Neural cell (in vitro differentiated cells): Measurements from ENCODE around the gene HDAC4. TPM values are rescaled to one million over a fixed set of nuclear protein-coding genes. Genes with fewer than 3 reads are reported as not detected.

ENCODE experiments used
- H2AFZ ChIP-seq: fragments of 200-600, 300-800 bp; sonication (generic), shearing (Covaris generic); 2 replicates; pipeline ENCODE4 v1.6.0; 2014; ENCODE audit warnings: low read depth, mild to moderate bottlenecking, antibody characterized with exemption, low read length, moderate library complexity
- H3F3A ChIP-seq: fragments of 200-600 bp; shearing (Covaris generic); 2 replicates; pipeline ENCODE4 v1.6.1; 2016; ENCODE audit warnings: mild to moderate bottlenecking, moderate library complexity, mixed read lengths, antibody characterized with exemption, low read length; ENCODE audit not compliant: insufficient read depth, poor library complexity, severe bottlenecking
- H3K27ac ChIP-seq: fragments of 200-600, 300-800 bp; sonication (generic), shearing (Covaris generic); 2 replicates; pipeline ENCODE4 v1.5.1; 2014; ENCODE audit warnings: mild to moderate bottlenecking, low read length, moderate library complexity
- H3K27me3 ChIP-seq: fragments of 300-800, 200-600 bp; sonication (generic), shearing (Covaris generic); 2 replicates; pipeline ENCODE4 v1.6.0; 2014; ENCODE audit warnings: mild to moderate bottlenecking, low read depth, low read length, moderate library complexity; ENCODE audit not compliant: insufficient read depth
- H3K36me3 ChIP-seq: fragments of 300-800, 200-600 bp; sonication (generic), shearing (Covaris generic); 2 replicates; pipeline ENCODE4 v1.5.1; 2014; ENCODE audit warnings: mild to moderate bottlenecking, antibody characterized with exemption, low read length, moderate library complexity; ENCODE audit not compliant: insufficient read depth
- H3K4me2 ChIP-seq: fragments of 300-800, 200-600 bp; sonication (generic), shearing (Covaris generic); 2 replicates; pipeline ENCODE4 v1.6.0; 2014; ENCODE audit warnings: mild to moderate bottlenecking, low read length
- H3K4me3 ChIP-seq: fragments of 300-800, 200-600 bp; sonication (generic), shearing (Covaris generic); 2 replicates; pipeline ENCODE4 v1.5.1; 2014; ENCODE audit warnings: mild to moderate bottlenecking, low read length, moderate library complexity
- H3K79me2 ChIP-seq: fragments of 200-600 bp; shearing (Covaris generic); replicated peaks from 2 replicates; pipeline ENCODE4 v1.6.0; 2014; ENCODE audit warnings: mild to moderate bottlenecking, low read length, moderate library complexity; ENCODE audit not compliant: insufficient read depth
- H3K9ac ChIP-seq: fragments of 300-800, 200-600 bp; sonication (generic), shearing (Covaris generic); 2 replicates; pipeline ENCODE4 v1.6.1; 2016; ENCODE audit warnings: mild to moderate bottlenecking, low read length, mixed read lengths
- H3K9me2 ChIP-seq: fragments of 200-600 bp; shearing (Covaris generic); 2 replicates; pipeline ENCODE4 v1.6.1; 2016; ENCODE audit warnings: mild to moderate bottlenecking, low read length, mixed read lengths; ENCODE audit not compliant: insufficient read depth
- H3K9me3 ChIP-seq: fragments of 200-600, 300-800 bp; sonication (generic), shearing (Covaris generic); 2 replicates; pipeline ENCODE4 v1.6.1; 2016; ENCODE audit warnings: mild to moderate bottlenecking, mixed run types, low read length, moderate library complexity, mixed read lengths
- H4K20me1 ChIP-seq: fragments of 200-600 bp; shearing (Covaris generic); 2 replicates; pipeline ENCODE4 v1.6.1; 2016; ENCODE audit warnings: mild to moderate bottlenecking, mixed run types; ENCODE audit not compliant: insufficient read depth
- CTCF ChIP-seq: fragments of 450-650 bp; IDR thresholded peaks from 2 replicates; pipeline ENCODE4 v1.5.1; 2014; ENCODE audit warnings: antibody characterized with exemption, mild to moderate bottlenecking, moderate library complexity; ENCODE audit not compliant: poor library complexity, severe bottlenecking
- EP300 ChIP-seq: fragments of 450-650 bp; conservative IDR thresholded peaks from 2 replicates; pipeline ENCODE4 v1.6.1; 2014; ENCODE audit warnings: antibody characterized with exemption, mild to moderate bottlenecking, moderate library complexity; ENCODE audit not compliant: poor library complexity, severe bottlenecking
- EZH2 ChIP-seq: fragments of 200-600, 300-800 bp; shearing (Covaris generic), sonication (generic); IDR thresholded peaks from 2 replicates; pipeline ENCODE4 v1.6.1; 2014; ENCODE audit warnings: antibody characterized with exemption, low read length, borderline replicate concordance, mild to moderate bottlenecking; ENCODE audit not compliant: insufficient read depth, poor library complexity, severe bottlenecking
- MXI1 ChIP-seq: fragments of 450-650 bp; conservative IDR thresholded peaks from 2 replicates; pipeline ENCODE4 v1.6.1; 2014; ENCODE audit warnings: antibody characterized with exemption, mild to moderate bottlenecking; ENCODE audit not compliant: poor library complexity, severe bottlenecking
- POLR2AphosphoS5 ChIP-seq: IDR thresholded peaks from 2 replicates; pipeline ENCODE4 v1.6.1; 2012
- RAD21 ChIP-seq: fragments of 450-650 bp; conservative IDR thresholded peaks from 2 replicates; pipeline ENCODE4 v1.6.1; 2014; ENCODE audit warnings: antibody characterized with exemption, mild to moderate bottlenecking, moderate library complexity
- REST ChIP-seq: IDR thresholded peaks from 2 replicates; pipeline ENCODE4 v1.6.1; 2012; ENCODE audit warnings: borderline replicate concordance
- SMC3 ChIP-seq: fragments of 450-650 bp; conservative IDR thresholded peaks from 2 replicates; pipeline ENCODE4 v1.6.1; 2014; ENCODE audit warnings: antibody characterized with exemption, mild to moderate bottlenecking, moderate library complexity; ENCODE audit not compliant: poor library complexity
- TAF1 ChIP-seq: IDR thresholded peaks from 2 replicates; pipeline ENCODE4 v1.6.1; 2012; ENCODE audit warnings: low read depth
- polyA plus RNA-seq: library from polyadenylated mRNA; depleted of rRNA; stranded (reverse); fragments of >200 nt; gene quantifications from 2 replicates; pipeline ENCODE4 v1.2.3, GENCODE V29; 2014

The HDAC4 gene
- polyA plus RNA-seq, 1 donor from 2014 or later = 3.4 TPM

GRCh38 chr2:239387811-239388210 is 13.0 kb downstream of the HDAC4 start:
- H3K4me2 ChIP-seq = no peak overlapping the region
- H3K27me3 ChIP-seq = no peaks in the 10 kb centered on the region
- no peaks in the 10 kb centered on the region for H3K9me3 ChIP-seq
- H3K27ac ChIP-seq = no peak overlapping the region
- H3K36me3 ChIP-seq = no peaks in the 10 kb centered on the region
- H3K9ac ChIP-seq = no peak overlapping the region
- no peaks in the 10 kb centered on the region for H3K9me2 ChIP-seq
- no peak overlapping the region for H2AFZ ChIP-seq
- H3K79me2 ChIP-seq = peaks cover 7% of the 10 kb centered on the region
- H3K4me3 ChIP-seq = no peak overlapping the region
- TF ChIP-seq POLR2AphosphoS5 = no peak
- TF ChIP-seq EZH2 = no peak
- TF ChIP-seq REST = no peak
- no peak for TF ChIP-seq TAF1
- TF ChIP-seq MXI1 = no peak
- no peak for TF ChIP-seq SMC3
- no peak for TF ChIP-seq EP300
- TF ChIP-seq CTCF = no peak
- TF ChIP-seq RAD21 = no peak
- H4K20me1 ChIP-seq = no peaks in the 10 kb centered on the region
- no peaks in the 10 kb centered on the region for H3F3A ChIP-seq

- Histone ChIP-seq H3K27me3 (no peaks in the 10 kb centered on the region), H2AFZ (no peak overlapping the region), H3K9me2 (no peaks in the 10 kb centered on the region), H3K36me3 (no peaks in the 10 kb centered on the region), H3K4me2 (no peak overlapping the region), H4K20me1 (no peaks in the 10 kb centered on the region), H3K27ac (no peak overlapping the region), H3F3A (no peaks in the 10 kb centered on the region), H3K9me3 (no peaks in the 10 kb centered on the region), H3K4me3 (no peak overlapping the region), H3K79me2 (no peaks in the 10 kb centered on the region), H3K9ac (no peak overlapping the region)
- no peak for TF ChIP-seq TAF1
- no peak for TF ChIP-seq EP300
- TF ChIP-seq EZH2 = no peak
- no peak for TF ChIP-seq SMC3
- no peak for TF ChIP-seq MXI1
- no peak for TF ChIP-seq RAD21
- no peak for TF ChIP-seq REST
- no peak for TF ChIP-seq POLR2AphosphoS5
- no peak for TF ChIP-seq CTCF
Observed at GRCh38 chr2:239386872-239387445, 13.9 kb downstream of the HDAC4 start.
